ENCODE data around the gene WIF1. TPM values are rescaled to one million over a fixed set of nuclear protein-coding genes. Genes with fewer than 3 reads are reported as not detected.

The WIF1 gene
- total and polyA plus RNA-seq, 10 of the 15 experiments (the other 5 are each of a cell fraction or from before 2014, with no cell fraction given): 0.04 to 0.05 (median 0.05) TPM; not detected in 7

- TF ChIP-seq EZH2 (IDR thresholded peaks at IDR 0.05; ENCODE audit: borderline replicate concordance, control insufficient read depth, low read depth, low read length) (no peak), STAT1 (conservative IDR thresholded peaks at IDR 0.05) (no peak), KDM1A (IDR thresholded peaks at IDR 0.05; ENCODE audit: borderline replicate concordance) (no peak), SIX5 (IDR thresholded peaks at IDR 0.05; ENCODE audit: low read depth, low read length, severe bottlenecking) (no peak), CTCF (IDR thresholded peaks at IDR 0.05 in 2 of 3, conservative IDR thresholded peaks at IDR 0.05 in 1 of 3; ENCODE audit: control insufficient read depth in 2 of 3, extremely low read depth in 1 of 3, insufficient read depth in 1 of 3, low read depth in 3 of 3, low read length in 3 of 3) (no peak), BCL11A (IDR thresholded peaks at IDR 0.05; ENCODE audit: low read depth, low read length) (0 out of 2 replicates have a peak, but pooled peaks have one; percentile 4), ELK1 (IDR thresholded peaks at IDR 0.05; ENCODE audit: low read depth, low read length) (no peak), NR2C1 (IDR thresholded peaks at IDR 0.05) (no peak), DPF2 (IDR thresholded peaks at IDR 0.05) (peak; percentile 59), EGR1 (IDR thresholded peaks at IDR 0.05; ENCODE audit: borderline replicate concordance in 1 of 2, low read depth in 2 of 2, low read length in 2 of 2) (no peak), SMAD5 (IDR thresholded peaks at IDR 0.05; ENCODE audit: low read depth) (no peak), TCF7 (IDR thresholded peaks at IDR 0.05; ENCODE audit: borderline replicate concordance) (no peak), KAT2A (conservative IDR thresholded peaks at IDR 0.05; ENCODE audit: control insufficient read depth, low read depth, low read length) (no peak), E2F4 (IDR thresholded peaks at IDR 0.05; ENCODE audit: low read depth, low read length) (no peak), HDAC2 (IDR thresholded peaks at IDR 0.05) (no peak), SRF (IDR thresholded peaks at IDR 0.05; ENCODE audit: low read depth in 2 of 2, low read length in 2 of 2) (no peak), RFX5 (IDR thresholded peaks at IDR 0.05; ENCODE audit: low read depth, low read length) (no peak)
- TF ChIP-seq, protein P1, sequence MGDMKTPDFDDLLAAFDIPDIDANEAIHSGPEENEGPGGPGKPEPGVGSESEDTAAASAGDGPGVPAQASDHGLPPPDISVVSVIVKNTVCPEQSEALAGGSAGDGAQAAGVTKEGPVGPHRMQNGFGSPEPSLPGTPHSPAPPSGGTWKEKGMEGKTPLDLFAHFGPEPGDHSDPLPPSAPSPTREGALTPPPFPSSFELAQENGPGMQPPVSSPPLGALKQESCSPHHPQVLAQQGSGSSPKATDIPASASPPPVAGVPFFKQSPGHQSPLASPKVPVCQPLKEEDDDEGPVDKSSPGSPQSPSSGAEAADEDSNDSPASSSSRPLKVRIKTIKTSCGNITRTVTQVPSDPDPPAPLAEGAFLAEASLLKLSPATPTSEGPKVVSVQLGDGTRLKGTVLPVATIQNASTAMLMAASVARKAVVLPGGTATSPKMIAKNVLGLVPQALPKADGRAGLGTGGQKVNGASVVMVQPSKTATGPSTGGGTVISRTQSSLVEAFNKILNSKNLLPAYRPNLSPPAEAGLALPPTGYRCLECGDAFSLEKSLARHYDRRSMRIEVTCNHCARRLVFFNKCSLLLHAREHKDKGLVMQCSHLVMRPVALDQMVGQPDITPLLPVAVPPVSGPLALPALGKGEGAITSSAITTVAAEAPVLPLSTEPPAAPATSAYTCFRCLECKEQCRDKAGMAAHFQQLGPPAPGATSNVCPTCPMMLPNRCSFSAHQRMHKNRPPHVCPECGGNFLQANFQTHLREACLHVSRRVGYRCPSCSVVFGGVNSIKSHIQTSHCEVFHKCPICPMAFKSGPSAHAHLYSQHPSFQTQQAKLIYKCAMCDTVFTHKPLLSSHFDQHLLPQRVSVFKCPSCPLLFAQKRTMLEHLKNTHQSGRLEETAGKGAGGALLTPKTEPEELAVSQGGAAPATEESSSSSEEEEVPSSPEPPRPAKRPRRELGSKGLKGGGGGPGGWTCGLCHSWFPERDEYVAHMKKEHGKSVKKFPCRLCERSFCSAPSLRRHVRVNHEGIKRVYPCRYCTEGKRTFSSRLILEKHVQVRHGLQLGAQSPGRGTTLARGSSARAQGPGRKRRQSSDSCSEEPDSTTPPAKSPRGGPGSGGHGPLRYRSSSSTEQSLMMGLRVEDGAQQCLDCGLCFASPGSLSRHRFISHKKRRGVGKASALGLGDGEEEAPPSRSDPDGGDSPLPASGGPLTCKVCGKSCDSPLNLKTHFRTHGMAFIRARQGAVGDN (IDR thresholded peaks at IDR 0.05): no peak
- TF ChIP-seq, protein P2, sequence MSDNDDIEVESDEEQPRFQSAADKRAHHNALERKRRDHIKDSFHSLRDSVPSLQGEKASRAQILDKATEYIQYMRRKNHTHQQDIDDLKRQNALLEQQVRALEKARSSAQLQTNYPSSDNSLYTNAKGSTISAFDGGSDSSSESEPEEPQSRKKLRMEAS (IDR thresholded peaks at IDR 0.05; ENCODE audit: low read depth, low read length): no peak
These were observed 35.3 kb upstream of the WIF1 start (continued) for GRCh38 chr12:65156366-65156841.
